HG03558 (cell line): ENCODE measurements around the gene PAX2.

Source experiments
- ATAC-seq: cut with Tn5 transposase; IDR thresholded peaks from one replicate; pipeline ENCODE4 v1.9.1; 2021; ENCODE audit warnings: moderate number of reproducible peaks; ENCODE audit not compliant: unreplicated experiment; ENCODE audit errors: extremely low read depth

The PAX2 gene

GRCh38 chr10:100810091-100810834 is 64.9 kb downstream of the PAX2 start:
- no peak for ATAC-seq

DNA sequence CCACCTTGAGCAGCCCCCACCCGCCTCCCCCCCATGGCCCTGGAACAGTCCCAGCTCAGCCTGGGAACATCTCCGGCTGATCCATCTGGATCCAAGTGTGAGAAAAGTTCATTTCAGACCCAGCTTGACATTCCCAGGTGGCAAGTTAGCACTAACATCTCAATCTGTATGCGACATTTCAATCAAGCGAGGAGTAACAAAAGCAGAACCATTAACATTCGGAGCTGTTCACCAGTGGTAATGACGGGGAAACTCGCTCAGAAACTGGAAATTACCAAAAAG is 65.4 kb downstream of the PAX2 start:
- no peak for ATAC-seq

DNA sequence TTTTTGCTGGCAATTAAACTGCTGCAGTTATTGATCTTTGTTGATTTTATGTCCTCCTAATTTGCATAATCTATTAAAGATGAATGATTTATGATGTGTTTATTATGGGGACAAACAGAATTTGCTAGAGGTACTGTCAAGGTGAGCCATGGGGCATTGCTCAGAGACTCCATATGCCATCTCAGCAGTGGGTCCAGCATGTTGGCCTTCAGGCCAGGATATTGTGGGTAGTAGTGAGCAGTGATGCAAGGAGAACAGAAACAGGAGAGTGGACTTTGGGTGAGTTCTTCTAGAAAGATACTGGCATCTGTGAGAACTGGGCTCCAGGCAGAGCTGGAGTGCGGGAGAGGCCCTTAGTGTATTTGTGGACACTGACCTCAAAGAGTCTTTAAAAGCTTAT is 65.9 kb downstream of the PAX2 start:
- no peak for ATAC-seq

DNA sequence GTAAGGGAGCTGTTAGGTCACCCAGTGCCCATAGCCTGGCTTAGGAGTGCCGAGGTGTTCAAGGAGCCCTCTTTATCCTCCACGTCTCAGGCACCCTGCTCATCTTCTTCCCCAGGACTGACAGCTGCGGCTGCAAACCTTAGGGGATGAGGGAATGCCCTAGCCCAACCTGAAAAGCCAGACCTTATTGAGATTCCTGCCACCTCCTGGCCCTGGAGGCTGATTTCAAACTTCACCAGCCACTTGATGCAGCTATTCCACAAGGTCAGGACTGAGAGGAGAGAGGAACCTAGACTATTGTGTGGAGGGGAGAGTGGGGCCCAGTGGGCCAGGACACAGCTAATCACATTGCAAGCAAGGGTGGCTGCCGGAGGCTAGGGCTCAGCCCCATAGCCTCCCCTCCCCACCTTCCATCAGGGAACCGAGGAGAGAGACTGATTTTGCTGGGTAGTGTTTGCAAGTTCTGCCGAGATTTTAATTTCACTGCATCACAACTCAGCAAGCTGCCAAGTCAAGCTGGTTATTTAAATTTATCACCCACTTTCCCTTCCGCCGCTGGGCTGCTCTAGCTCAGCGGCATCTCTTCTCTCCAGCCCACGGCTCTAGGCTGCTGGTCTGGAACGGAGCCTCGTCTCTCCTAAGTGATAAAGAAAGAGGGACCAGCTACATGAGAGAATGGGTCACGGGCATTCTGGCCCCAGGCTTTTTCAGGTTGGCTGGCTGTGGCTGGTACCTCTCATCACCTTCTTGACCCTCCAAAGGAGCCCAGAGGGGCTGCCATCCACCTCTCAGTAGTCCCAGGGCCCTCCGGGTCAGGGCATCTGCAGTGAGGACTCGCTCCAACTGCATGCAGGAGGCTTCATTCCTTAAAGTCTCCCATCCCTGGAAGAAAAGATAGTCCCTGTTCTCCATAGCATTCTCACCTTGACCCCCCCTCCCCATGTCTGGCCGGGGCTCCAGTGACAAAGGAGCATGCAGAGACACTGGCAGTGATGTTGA is 66.7 kb downstream of the PAX2 start:
- ATAC-seq: no peak

DNA sequence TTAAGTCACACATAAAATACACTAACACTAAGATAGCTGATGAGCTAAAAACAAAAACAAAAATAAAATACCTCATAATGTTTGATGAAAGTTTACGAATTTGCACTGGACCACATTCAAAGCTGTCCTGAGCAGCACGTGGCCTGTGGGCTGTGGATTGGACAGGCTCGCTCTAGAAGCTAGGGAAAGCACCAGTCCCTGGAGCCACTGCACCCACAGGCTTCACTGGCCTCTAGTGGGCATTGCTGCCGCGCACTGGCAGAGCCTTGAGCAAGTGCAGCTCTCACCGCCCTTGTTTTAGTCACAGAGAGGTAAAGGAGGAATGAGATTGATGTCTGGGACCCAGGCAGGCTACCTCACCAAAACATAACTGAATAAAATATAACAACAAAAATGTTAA is 67.6 kb downstream of the PAX2 start:
- ATAC-seq: no peak

GRCh38 chr10:100814751-100815474 is 69.5 kb downstream of the PAX2 start:
- ATAC-seq: no peak

- ATAC-seq: no peak
Measured at GRCh38 chr10:100816671-100817070, 71.3 kb downstream of the PAX2 start.

DNA sequence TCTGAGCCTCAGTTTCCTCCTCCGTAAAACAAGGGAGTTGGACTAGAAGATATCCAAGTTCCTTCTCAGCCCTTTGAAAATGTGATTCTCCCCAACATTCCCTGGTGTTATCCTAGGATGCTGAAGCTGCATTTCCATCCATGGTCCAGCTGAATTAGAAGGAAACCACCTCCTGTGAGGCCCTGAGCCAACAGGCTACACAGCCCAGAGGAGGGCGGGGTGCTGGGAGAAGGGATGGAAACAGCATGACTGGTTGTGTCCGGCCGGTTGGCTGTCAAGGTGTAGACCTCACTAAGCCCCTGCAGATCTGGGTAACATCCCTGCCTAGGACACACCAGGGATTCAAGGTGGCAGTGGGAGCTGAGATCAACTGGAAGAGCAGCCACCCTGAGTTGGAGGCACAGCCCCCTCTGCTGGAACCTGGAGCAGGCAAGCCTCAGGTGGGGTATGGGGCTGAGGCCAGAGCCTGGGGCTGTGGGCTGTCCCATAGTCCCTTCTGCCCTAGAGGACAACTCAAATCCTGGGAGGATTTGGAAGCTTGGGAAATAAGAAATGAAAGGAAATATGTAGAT is 72.0 kb downstream of the PAX2 start:
- ATAC-seq: no peak

DNA sequence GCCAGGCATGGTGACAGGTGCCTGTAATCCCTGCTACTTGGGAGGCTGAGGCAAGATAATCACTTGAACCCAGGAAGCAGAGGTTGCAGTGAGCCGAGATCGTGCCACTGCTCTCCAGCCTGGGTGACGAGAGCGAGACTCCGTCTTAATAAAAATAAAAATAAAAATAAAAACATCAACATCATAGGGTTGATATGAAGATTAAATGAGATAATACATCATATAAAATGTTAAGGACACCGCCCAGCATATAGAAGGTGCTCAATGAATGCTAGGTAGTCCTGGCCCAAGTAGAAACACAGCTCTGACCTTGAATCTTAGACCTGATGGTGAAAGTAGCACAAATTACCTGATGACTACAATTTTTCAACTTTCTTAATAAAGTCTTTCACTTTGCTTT is 74.0 kb downstream of the PAX2 start:
- no peak for ATAC-seq

DNA sequence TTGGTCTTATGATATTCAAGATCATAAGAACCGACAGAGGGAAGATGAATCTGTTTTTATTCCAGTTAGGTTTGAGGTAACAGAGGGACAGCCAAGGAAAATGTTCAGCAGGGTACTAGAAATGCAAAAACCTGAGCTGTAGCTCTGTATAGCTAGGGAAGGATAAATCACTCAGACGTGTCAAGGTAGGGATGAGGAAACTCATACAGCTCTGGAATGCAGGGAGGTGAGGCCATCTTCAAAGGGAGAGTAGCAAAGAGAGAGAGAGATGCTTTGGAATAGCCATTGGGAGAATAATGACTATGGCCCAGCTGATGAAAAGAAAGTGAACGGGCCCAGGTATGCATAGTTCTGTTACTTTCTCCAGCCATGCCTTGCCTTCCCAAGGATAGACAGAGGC is 77.8 kb downstream of the PAX2 start:
- ATAC-seq: no peak

GRCh38 chr10:100824886-100825285 is 79.5 kb downstream of the PAX2 start:
- no peak for ATAC-seq

DNA sequence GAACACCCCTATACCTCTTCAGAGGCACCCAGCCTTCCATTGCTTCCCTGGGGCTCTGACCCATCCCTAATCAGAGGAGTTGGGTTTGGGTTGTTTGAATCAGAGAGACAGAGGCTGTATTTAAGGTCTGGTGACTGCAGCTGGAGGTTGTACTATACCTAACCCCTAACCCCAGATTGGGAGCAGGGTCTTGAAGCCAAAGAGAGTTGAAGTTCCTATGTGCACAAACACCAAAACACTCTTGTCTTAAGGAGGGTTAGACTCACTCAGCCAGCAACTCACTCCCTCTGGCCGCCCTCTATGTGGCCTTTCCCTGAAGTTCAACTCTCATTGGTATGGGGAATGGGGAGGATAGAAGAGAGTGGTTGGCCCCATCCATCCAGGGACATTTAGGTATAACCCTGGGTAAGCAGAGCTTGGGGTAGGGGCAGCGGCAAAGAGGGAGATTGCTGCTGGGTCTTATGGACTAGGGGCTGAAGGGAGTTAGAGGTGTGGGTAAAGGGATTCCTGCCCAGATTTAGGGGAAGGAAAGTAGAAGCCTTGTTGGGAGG is 80.0 kb downstream of the PAX2 start:
- no peak for ATAC-seq

GRCh38 chr10:100826031-100826651 is 80.8 kb downstream of the PAX2 start:
- ATAC-seq: no peak

DNA sequence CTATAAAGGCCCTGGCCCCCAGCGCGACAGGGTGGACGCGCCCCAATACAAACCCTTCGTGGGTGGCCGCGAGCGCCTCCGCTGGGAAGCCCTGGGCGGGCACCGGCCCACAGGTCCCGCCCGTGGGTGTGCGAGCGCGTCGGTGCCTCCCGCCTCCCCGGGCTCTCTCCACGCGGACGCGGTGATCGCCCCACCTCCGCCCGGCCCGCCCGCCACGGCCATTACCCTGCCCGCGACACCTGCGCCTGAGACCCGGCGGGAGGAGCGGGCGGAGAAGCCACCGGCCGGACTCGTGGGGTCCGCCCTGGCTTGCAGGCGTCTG is 81.2 kb downstream of the PAX2 start:
- no peak for ATAC-seq

- ATAC-seq: no peak
Measured at GRCh38 chr10:100826983-100827818, 81.8 kb downstream of the PAX2 start.

DNA sequence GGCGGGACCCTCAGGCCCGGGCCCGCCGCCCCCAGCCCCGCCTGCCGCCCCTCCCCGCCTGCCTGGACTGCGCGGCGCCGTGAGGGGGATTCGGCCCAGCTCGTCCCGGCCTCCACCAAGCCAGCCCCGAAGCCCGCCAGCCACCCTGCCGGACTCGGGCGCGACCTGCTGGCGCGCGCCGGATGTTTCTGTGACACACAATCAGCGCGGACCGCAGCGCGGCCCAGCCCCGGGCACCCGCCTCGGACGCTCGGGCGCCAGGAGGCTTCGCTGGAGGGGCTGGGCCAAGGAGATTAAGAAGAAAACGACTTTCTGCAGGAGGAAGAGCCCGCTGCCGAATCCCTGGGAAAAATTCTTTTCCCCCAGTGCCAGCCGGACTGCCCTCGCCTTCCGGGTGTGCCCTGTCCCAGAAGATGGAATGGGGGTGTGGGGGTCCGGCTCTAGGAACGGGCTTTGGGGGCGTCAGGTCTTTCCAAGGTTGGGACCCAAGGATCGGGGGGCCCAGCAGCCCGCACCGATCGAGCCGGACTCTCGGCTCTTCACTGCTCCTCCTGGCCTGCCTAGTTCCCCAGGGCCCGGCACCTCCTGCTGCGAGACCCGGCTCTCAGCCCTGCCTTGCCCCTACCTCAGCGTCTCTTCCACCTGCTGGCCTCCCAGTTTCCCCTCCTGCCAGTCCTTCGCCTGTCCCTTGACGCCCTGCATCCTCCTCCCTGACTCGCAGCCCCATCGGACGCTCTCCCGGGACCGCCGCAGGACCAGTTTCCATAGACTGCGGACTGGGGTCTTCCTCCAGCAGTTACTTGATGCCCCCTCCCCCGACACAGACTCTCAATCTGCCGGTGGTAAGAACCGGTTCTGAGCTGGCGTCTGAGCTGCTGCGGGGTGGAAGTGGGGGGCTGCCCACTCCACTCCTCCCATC is 82.7 kb downstream of the PAX2 start:
- no peak for ATAC-seq

GRCh38 chr10:100828738-100829096 is 83.3 kb downstream of the PAX2 start:
- ATAC-seq: no peak
